MCF 10A (cell line): ENCODE results near the gene CHRNA4. TPM values are rescaled to one million over a fixed set of nuclear protein-coding genes. Genes with fewer than 3 reads are reported as not detected.

Experiments used
- BruUV-seq: library from RNA; stranded (reverse); fragments of 400-500 nt; replicated peaks from 2 replicates; lab custom pipeline; 2021; lab: Mats Ljungman, UMichigan
- CTCF ChIA-PET: fragments of 300-600 bp; sonication (Branson Sonifier 250); formaldehyde crosslinking; extraction: SDS; loops from one replicate; lab custom pipeline; 2021; ENCODE audit warnings: antibody characterized with exemption, inconsistent platforms; lab: Yijun Ruan, JAX
- POLR2A ChIA-PET: fragments of 300-600, 350-650 bp; sonication (Branson Sonifier 250); formaldehyde crosslinking; extraction: SDS; loops from one replicate; lab custom pipeline; 2020; ENCODE audit warnings: antibody characterized with exemption, inconsistent platforms; lab: Yijun Ruan, JAX
- DNase-seq: peaks from one replicate; pipeline ENCODE4 v3.0.0-alpha.2; 2018; ENCODE audit not compliant: unreplicated experiment
- H3K27ac Mint-ChIP-seq: one replicate; pipeline ENCODE4 v1.8.0; 2022; ENCODE audit warnings: mild to moderate bottlenecking, low read depth, mixed read lengths; ENCODE audit not compliant: unreplicated experiment
- H3K27me3 Mint-ChIP-seq: one replicate; pipeline ENCODE4 v1.8.0; 2022; ENCODE audit warnings: mixed read lengths; ENCODE audit not compliant: insufficient read depth, unreplicated experiment
- H3K36me3 Mint-ChIP-seq: one replicate; pipeline ENCODE4 v1.8.0; 2022; ENCODE audit warnings: mild to moderate bottlenecking, moderate library complexity, mixed read lengths; ENCODE audit not compliant: insufficient read depth, unreplicated experiment
- H3K4me1 Mint-ChIP-seq: one replicate; pipeline ENCODE4 v1.8.0; 2022; ENCODE audit warnings: mixed read lengths; ENCODE audit not compliant: insufficient read depth, unreplicated experiment
- H3K4me3 Mint-ChIP-seq: one replicate; pipeline ENCODE4 v1.8.0; 2022; ENCODE audit warnings: mild to moderate bottlenecking, moderate library complexity, mixed read lengths; ENCODE audit not compliant: unreplicated experiment
- H3K9me3 Mint-ChIP-seq: one replicate; pipeline ENCODE4 v1.8.0; 2022; ENCODE audit warnings: mixed read lengths; ENCODE audit not compliant: unreplicated experiment
- intact Hi-C: fragments of 100-400 bp; cut with micrococcal nuclease; formaldehyde crosslinking; loops from 2 replicates; pipeline ENCODE4 v1.14.1; 2022
- total RNA-seq: library from RNA; stranded (reverse); gene quantifications from 2 replicates; pipeline ENCODE4 v1.2.3, GENCODE V29; 2022
- TF ChIP-seq, protein P1 (sequence below): fragments of 200-600 bp; IDR thresholded peaks from one replicate; pipeline ENCODE4 v1.8.0; 2022; ENCODE audit warnings: antibody characterized with exemption, mild to moderate bottlenecking; ENCODE audit not compliant: unreplicated experiment

Gene CHRNA4
- total RNA-seq, 1 experiment from 2014 or later: not detected

DNA sequence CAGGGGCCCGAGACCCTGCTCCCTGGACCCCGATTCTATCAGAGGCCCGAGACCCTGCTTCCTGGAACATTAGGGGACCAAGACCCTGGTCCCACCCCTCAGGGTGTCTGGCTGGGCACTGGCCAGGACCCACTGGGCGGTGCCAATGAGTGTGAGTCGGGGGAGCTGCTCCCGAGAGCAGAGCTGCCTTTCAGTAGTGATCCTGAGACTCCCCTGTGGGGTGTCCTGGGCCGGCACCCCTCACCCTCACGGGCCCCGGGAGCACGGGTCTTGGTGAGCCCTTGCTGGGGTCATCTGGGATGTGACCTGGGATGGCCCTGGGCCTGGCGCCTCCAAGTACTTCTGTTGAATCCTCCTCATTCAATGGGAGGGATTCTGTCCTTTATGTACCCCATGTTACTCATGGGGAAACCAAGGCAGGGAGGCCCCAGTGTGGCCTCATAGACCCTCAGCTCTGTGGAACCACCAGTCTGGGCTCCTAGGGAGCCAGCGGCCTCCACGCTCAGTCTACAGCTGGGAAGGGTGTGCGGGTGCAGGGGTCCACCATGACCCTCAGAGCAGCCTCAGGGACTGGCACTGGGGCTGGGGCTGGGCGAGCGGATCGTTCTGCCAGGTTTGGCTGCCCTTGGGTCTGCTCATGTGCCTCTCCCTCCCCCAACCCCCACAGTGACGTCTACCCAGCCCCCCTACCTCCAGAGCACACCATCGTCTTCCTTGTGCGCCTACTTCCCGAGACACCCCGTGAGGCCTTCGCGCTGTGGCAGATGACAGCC, 42.6 kb downstream of the CHRNA4 start:
- CTCF ChIA-PET: interaction anchor here (0.6 to 1.9 kb wide), 2 partner anchors 9 to 12 kb away, joined by 3 to 11 read pairs; no protein-coding TSS in a partner anchor
- peaks cover 11% of the 10 kb centered on the region for H3K27me3 Mint-ChIP-seq
- H3K36me3 Mint-ChIP-seq: no peaks in the 10 kb centered on the region
- no peak for DNase-seq
- H3K27ac Mint-ChIP-seq: no peak overlapping the region
- BruUV-seq: no TSS peak
- intact Hi-C loops: no loop called here
- no peaks in the 10 kb centered on the region for H3K4me1 Mint-ChIP-seq
- TF ChIP-seq, protein P1, sequence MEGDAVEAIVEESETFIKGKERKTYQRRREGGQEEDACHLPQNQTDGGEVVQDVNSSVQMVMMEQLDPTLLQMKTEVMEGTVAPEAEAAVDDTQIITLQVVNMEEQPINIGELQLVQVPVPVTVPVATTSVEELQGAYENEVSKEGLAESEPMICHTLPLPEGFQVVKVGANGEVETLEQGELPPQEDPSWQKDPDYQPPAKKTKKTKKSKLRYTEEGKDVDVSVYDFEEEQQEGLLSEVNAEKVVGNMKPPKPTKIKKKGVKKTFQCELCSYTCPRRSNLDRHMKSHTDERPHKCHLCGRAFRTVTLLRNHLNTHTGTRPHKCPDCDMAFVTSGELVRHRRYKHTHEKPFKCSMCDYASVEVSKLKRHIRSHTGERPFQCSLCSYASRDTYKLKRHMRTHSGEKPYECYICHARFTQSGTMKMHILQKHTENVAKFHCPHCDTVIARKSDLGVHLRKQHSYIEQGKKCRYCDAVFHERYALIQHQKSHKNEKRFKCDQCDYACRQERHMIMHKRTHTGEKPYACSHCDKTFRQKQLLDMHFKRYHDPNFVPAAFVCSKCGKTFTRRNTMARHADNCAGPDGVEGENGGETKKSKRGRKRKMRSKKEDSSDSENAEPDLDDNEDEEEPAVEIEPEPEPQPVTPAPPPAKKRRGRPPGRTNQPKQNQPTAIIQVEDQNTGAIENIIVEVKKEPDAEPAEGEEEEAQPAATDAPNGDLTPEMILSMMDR: no peak
- POLR2A ChIA-PET: no interaction called here
- no peaks in the 10 kb centered on the region for H3K9me3 Mint-ChIP-seq
- no peak overlapping the region for H3K4me3 Mint-ChIP-seq

DNA sequence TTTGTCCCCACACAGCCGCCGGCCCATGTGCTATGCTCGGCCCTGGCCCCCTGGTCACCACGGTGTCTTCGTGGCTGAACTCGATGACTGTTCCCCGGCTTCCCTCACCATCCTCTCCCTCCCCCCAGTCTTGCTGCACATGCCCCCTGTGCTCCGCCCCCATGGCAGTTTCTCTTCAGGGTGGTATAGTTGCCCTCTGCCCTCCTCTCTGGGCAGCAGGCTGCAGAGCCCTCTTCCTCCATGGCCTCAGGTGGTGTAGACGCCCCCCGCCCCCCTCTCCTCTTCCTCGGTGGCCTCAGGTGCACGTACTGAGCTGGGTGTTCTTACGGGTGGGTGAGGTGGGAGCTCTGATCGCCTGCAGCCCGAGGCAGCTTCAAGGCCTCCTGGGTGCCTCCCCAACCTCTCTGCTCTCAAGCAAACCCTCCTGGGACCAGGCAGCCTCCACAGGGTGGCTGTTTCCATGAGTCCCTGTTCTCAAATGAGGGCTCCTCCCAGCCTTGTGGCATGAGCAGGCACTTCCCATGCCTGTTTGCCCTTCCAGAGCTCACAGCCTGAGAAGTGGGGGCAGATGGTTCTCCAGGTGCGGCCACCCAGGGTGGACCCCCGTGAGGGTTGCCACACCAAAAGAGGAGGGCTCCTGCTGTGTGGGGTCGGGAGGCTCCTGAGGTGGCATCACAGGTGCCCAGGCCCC, 43.4 kb downstream of the CHRNA4 start:
- Mint-ChIP-seq H3K4me3 (no peak overlapping the region), H3K27me3 (peaks cover 2% of the 10 kb centered on the region), H3K4me1 (no peaks in the 10 kb centered on the region), H3K9me3 (no peaks in the 10 kb centered on the region), H3K36me3 (no peaks in the 10 kb centered on the region), H3K27ac (no peak overlapping the region)
- BruUV-seq: no TSS peak
- intact Hi-C loops: no loop called here
- ChIA-PET CTCF (interaction anchor here (0.6 to 1.9 kb wide), 5 partner anchors 8 to 345 kb away, joined by 3 to 11 read pairs (median 3); no protein-coding TSS in a partner anchor), POLR2A (no interaction called here)
- TF ChIP-seq, protein P1: no peak
- DNase-seq: no peak

DNA sequence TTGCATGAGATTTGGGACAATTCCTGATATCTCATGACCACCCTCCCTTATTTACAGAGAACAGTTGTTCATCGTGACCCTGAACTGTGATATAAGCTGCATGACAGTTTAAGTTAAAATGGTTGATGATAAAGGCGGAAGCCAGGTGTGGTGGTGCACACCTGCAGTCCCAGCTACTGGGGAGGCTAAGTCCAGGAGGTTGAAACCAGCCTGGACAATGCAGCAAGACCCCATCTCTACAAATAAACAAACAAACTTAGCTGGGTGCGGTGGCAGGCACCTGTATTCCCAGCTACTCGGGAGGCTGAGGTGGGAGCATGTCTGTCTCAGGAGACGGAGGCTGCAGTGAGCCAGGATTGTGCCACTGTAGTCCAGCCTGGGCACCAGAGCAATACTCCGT, 44.1 kb downstream of the CHRNA4 start:
- TF ChIP-seq, protein P1: no peak
- H3K9me3 Mint-ChIP-seq: no peaks in the 10 kb centered on the region
- H3K36me3 Mint-ChIP-seq: no peaks in the 10 kb centered on the region
- no peaks in the 10 kb centered on the region for H3K27me3 Mint-ChIP-seq
- no peaks in the 10 kb centered on the region for H3K4me1 Mint-ChIP-seq
- BruUV-seq: no TSS peak
- ChIA-PET CTCF (interaction anchor here (0.6 to 1.9 kb wide), 4 partner anchors 8 to 92 kb away, joined by 3 to 11 read pairs (median 4); no protein-coding TSS in a partner anchor), POLR2A (no interaction called here)
- no peak for DNase-seq
- intact Hi-C loops: no loop called here
- no peak overlapping the region for H3K4me3 Mint-ChIP-seq
- H3K27ac Mint-ChIP-seq: no peak overlapping the region

DNA sequence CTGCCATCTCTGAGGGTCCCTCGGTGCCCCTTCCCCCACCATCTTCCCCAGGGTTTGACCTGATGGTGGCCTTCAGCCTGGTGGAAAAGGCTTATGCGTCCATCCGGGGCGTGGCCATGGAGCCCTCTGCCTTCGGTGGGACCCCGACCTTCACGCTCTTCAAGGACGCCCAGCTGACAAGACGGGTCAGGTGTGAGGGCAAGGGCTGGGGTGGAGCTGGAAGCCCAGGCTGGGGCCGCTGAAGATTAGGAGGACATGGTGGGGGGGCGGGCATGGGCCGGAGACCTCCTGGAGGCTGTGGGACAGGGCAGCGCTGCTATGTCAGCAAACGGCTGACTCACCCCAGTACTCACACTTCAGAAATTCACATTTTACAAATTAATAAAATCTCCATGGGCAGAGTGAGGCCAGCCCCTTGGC, 44.6 kb downstream of the CHRNA4 start:
- CTCF ChIA-PET: interaction anchor here (0.6 to 1.3 kb wide), 3 partner anchors 65 to 93 kb away, joined by 3 to 4 read pairs (median 3); no protein-coding TSS in a partner anchor
- no peaks in the 10 kb centered on the region for H3K9me3 Mint-ChIP-seq
- TF ChIP-seq, protein P1: no peak

More for the DNA sequence above, 44.6 kb downstream of the CHRNA4 start:
- DNase-seq: no peak
- no peak overlapping the region for H3K4me3 Mint-ChIP-seq
- H3K36me3 Mint-ChIP-seq: no peaks in the 10 kb centered on the region
- BruUV-seq: no TSS peak
- no peak overlapping the region for H3K27ac Mint-ChIP-seq
- intact Hi-C loops: no loop called here
- H3K4me1 Mint-ChIP-seq: no peaks in the 10 kb centered on the region
- POLR2A ChIA-PET: no interaction called here
- H3K27me3 Mint-ChIP-seq: no peaks in the 10 kb centered on the region
